HG03045 (cell line): Measurements from ENCODE around the gene PLEKHH1.
"Not testable (repeated sequence)": the region's sequence is repeated elsewhere in the genome, so short reads cannot be mapped to it uniquely, and the experiment has no call there.

ENCODE experiments used
- ATAC-seq: cut with Tn5 transposase; IDR thresholded peaks from one replicate; pipeline ENCODE4 v1.9.1; 2021; ENCODE audit warnings: mild to moderate bottlenecking, moderate library complexity; ENCODE audit not compliant: unreplicated experiment

The PLEKHH1 gene

GRCh38 chr14:67620217-67620785, 87.2 kb downstream of the PLEKHH1 start:
- no peak for ATAC-seq

- no peak for ATAC-seq
Measured at GRCh38 chr14:67622675-67623074, 89.6 kb downstream of the PLEKHH1 start.

- ATAC-seq, result no peak
Measured at GRCh38 chr14:67623114-67623513, 90.0 kb downstream of the PLEKHH1 start.

GRCh38 chr14:67626131-67626530, 93.0 kb downstream of the PLEKHH1 start:
- ATAC-seq, result not testable (repeated sequence)

- no peak for ATAC-seq
Measured at GRCh38 chr14:67627519-67627918, 94.4 kb downstream of the PLEKHH1 start.

GRCh38 chr14:67630186-67630585, 97.1 kb downstream of the PLEKHH1 start:
- no peak for ATAC-seq

- ATAC-seq, result no peak
Measured at GRCh38 chr14:67630938-67631337, 97.8 kb downstream of the PLEKHH1 start.

- no peak for ATAC-seq
Measured at GRCh38 chr14:67633451-67634147, 100.5 kb downstream of the PLEKHH1 start.

GRCh38 chr14:67636361-67636919, 103.3 kb downstream of the PLEKHH1 start:
- no peak for ATAC-seq

- ATAC-seq, result no peak
Measured at GRCh38 chr14:67638642-67639041, 105.6 kb downstream of the PLEKHH1 start.
